HPDE6-E6E7 (cell line): ENCODE results near the gene DDAH1.

ENCODE experiments used
- DNase-seq: peaks from one replicate; pipeline ENCODE4 v3.0.0; 2011; ENCODE audit warnings: missing footprints; ENCODE audit errors: extremely low spot score

Gene DDAH1

DNA sequence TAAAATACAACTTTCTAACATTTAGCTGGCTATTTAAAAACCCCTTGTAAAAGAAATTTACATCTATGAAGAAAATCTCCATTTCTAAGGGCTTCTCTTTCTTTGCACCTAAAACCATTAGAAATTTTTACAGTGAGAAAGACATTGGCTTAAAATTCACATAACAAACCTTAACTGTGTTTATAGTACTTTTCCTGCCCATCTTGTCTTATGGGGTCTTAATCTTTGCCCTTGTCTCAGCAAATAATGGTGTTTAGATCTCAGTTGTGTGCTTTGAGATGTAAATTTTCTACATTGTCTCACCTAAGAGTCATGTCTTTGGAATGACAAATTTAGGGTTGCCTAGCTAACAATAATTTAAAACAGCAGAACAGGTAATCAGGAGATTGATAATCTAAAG lies 71.5 kb downstream of the DDAH1 start:
- no peak for DNase-seq

DNA sequence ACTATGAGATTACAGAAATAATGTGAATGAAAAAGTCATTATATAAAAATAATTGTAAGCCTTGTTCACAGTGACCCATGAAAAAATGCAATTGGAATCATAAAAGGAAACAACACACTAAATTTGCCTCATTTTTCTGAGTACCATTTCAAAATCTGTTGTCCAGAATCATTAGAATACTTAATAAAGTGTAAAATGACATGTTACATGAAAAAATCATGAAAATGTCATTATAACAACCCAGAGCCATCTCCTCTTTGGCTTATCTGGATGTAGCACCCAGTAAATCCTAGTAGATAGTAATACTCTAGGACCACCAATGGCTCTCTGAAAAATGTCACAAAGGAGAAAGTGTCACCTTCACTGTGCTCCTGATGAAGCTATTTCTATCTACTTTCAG lies 76.5 kb downstream of the DDAH1 start:
- DNase-seq = no peak

DNA sequence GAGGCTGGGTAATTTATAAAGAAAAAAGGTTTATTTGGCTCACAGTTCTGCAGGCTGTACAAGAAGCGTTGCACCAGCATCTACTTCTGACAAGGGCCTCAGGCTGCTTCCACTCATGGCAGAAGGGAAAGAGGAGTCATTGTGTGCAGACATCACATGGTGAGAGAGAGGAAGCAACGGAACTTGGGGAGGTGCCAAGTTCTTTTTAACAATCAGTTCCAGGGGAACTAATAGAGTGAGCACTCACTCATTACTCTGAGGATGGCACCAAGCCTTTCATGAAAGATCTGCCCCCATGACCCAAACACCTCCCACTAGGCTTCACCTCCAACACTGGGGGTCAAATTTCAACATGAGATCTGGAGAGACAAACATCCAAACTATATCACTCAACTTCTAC lies 77.2 kb downstream of the DDAH1 start:
- DNase-seq = no peak

DNA sequence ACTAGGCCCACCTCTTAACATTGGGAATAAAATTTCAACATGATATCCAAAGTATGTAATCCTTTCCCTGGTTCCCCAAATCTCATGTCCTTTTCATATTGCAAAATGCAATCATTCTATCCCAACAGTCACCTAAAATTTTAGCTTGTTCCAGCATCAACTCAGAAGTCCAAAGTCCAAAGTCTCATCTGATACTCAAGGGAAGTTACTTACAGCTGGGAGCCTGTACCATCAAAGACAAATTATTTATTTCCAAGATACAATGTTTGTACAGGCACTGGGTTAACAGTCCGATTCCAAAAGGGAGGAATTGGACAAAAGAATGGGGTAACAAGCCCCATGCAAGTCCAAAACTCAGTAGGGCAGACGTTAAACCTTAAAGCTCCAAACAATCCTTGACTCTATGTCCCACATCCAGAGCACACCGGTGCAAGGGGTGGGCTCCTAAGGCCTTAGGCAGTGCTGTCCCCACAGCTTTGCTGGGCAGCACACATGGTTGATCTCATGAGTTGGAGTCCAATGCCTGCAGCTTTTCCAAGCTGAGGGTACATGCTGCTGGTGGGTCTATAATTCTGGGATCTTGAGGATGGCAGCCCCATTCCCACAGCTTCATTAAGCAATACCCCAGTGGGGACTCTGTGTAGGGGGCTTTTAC lies 78.8 kb downstream of the DDAH1 start:
- no peak for DNase-seq

DNA sequence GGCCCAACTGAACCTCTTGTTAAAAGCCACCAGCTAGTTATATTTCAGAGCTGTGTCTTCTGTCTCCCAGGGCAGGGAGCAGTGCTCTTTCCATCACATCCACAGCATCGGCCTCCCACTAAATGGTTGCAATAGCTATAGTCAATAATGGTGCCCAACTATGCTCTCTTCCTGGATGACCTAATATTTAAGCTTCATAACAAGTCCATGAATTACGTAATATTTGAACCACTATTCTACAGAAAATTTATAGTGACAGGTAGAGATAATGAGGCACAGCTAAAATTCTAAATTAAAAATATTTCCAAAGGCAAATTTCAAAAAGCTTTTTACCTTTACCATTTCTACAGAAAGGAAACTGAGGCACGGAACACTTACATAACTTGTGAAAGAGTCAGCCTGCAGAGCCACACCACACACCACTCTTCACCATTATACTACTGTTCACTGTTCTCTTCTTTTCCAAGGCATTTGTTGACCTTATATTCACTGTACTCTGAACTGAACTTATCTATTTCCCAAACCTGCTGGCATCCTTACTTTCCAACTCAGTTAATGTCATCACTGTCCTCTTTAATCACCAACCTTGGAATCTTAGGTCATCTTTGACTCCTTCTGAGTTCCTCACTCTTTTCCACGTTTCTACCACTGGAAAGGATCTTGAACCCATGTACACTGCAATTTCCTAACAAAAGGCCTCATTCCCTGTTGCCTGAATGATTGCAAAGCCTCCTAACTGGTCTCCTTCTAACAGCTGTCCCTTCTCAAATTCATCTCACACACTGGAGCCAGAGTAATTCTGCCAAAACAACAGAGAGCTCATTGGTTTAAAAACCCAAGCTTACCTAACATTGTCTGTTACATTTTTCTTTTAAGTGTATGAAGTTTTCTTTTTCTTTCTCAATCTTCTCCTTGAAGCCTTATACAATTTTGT lies 85.5 kb downstream of the DDAH1 start:
- DNase-seq = no peak

DNA sequence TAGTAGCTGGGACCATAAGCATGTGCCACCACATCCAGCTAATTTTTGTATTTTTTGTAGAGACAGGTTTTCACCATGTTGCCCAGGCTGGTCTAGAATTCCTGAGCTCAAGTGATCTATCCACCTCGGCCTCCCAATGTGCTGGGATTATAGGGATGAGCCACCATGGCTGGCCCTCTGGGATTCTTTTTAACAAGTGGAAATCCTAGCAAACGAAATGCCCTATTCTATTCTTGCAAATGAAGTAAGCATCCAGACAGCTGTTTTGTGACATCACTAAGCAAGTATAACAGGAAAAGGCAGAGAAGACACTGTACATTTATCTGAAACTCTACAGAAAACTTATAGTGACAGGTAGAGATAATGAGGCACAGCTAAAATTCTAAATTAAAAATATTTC lies 86.4 kb downstream of the DDAH1 start:
- DNase-seq = no peak

DNA sequence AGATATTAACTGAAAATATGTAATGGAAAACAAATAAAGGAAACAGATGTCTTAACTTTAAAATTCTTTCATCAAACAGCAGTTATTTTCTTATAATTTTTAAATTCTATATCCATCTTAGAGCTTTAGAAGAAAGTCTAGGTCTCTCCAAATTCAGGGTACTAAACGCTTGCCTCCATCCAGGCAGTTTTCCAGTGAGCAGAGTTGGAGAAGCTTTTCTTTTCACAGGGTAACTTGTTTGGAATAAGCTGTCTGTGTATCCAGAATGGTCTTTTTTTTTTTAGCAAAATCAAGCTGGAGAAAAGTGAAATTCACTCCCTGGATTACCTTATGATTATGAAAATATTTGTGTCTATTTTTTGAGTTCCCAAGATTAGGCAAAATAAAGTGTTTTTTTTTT lies 88.6 kb downstream of the DDAH1 start:
- no peak for DNase-seq

DNA sequence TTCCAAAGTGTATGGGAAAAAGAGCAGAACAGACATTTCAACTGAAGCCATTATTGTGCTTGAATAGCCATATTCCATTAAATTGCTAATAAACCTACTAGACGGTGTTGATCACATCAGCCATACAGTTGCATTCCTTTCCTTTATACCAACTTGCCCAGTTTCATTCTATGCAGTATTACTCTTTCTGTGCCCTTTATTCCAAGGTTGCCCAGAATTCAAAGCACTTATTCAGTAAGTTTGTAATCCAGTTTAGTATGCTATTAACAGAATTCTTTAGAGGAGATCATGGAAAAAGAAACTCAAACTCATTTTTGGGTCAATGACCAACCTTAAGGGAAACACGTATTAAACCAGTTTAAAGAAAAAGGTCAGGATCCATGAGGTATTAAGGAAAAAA lies 89.5 kb downstream of the DDAH1 start:
- no peak for DNase-seq

DNA sequence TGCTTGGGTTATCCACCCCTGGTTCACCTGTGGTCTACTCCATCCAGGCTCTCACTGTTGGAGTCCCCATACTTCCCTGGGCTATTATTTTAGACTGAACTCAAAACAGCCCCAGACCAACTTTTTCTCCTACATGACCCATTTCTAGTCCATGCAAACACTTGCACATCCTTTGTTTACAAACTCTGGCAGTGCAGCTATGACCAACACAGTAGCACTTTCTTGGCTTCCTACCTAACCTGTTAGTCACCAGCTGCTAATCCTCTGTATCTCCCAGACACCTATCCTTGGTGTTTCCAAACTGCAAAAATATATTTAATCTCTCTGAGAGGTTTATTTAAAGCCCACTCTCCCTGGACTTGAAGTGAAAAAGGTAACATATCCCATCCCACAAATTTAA lies 90.8 kb downstream of the DDAH1 start:
- peak; percentile 81 for DNase-seq

DNA sequence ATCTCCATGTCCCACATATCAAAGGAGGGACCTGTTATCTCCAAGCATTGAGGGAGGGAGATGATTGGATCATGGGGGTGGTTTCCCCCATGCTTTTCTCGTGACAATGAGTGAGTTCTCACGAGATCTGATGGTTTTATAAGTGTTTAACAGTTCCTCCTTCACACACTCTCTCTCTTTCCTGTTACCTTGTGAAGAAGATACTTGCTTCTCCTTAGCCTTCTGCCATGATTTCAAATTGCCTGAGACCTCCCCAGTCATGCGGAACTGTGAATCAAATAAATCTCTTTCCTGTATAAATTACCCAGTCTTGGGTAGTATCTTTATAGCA lies 91.6 kb downstream of the DDAH1 start:
- DNase-seq = no peak

DNA sequence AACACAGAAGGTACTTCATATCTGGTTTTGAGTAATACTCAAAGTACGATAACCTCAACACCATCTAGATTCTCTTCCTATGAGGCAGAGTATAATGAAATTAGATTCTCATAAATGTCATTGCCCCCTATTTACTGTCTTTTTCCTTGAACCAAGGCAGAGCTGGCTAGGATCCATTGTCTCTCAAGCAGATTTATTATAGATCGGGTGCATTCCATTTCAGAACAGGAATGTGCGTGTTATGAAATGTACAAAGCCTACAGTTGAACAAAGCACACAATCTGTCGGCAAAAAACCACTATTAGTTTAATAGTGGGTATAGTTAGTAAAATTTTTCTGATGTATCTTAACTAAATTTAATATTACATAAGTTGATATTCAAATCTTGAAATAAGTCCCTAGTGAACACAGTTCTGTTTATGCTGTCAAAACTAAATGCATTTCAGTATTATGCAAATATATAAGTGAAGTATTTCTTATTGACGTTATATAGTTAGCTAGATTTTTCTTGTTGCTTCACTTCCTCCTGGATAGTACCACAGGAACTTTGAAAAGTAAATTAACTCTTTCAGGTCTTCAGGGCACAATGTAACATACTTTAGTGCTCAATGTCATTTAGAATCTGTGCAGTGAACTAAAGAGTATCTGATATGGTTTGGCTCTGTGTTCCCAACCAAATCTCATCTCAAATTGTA lies 92.1 kb downstream of the DDAH1 start:
- DNase-seq = no peak

DNA sequence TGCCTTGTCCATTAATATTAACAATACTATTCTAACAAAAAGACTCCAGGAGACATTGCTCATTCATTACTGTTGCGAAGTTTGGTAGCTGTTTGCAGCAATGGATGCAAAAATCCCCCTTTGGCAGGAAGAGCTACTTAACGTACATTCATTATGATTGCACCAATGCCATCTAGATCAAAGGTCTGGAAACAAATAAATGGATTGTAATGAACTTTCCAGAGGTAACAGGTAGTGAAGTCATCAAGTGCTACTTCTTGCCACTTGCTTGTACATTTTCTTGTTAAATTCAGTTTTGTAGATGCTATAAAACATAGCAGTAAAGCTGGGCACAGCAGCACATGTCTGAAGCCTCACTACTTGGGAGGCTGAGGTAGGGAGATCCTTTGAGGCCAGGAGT lies 93.9 kb downstream of the DDAH1 start:
- DNase-seq = no peak

DNA sequence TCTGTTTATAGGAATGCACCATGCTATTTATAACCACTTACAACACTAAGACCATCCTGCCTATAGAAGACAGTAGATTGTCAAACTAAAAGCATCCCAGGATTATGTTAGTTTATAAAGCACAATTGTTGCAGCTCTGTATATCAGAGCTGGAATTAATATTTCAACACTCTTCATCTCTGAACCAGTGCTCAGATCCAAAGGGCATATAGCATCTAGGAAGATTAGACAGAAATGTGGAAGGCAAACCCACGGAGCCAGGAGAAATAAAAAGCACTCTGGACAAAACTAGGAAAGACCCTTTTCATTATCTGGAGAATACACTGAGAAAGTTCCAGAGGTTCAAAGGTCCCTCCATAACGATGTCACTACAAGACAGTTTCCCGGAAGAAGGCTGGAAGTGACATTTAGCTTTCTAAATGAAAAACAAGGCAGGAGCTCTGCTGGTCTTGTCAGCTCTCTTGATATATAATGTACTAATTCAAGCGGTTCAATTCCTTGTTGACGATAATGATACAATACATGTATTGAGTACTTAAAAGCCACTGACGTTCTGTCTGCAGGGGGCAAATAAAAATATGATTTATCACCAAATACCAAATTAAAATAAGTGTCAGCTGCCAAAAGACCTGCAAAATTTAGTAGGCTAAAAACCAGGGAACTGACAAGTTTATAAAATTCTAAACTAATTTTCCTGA lies 96.7 kb downstream of the DDAH1 start:
- DNase-seq = no peak

DNA sequence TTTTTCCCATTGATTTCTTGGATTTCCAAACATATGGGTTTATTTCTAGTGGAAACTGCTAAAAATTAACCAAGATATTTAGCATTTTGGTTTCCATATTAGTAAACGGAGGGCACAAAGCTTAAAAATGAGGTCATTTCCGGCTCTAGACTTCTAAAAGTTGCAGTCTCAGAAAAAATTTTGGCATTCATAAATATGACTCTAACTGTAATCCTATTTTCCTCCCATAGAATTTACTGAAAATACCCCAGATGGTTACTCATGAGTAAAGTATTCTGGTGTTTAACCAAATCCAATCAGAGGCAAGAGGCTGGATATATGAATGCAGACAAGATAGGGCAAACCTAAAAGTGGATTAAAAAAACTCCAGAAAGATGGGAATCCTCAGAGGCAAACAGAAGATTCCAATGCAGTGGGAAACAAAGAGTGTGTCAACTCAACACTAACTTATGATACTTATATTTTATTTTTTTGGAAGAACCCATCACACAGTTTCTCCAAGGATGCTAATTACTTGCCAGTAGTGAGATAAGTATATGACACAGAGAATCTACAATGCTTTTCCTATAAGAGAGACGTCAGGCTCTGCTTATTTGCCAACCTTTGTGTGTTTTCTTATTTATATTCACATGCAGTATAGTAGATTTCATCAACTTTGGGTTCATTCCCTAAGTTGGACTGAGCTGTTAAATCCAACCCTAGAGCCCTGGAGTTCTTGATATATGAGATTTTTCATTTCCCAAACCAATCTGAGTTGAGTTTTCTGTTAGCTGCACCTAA lies 98.4 kb downstream of the DDAH1 start:
- no peak for DNase-seq

DNA sequence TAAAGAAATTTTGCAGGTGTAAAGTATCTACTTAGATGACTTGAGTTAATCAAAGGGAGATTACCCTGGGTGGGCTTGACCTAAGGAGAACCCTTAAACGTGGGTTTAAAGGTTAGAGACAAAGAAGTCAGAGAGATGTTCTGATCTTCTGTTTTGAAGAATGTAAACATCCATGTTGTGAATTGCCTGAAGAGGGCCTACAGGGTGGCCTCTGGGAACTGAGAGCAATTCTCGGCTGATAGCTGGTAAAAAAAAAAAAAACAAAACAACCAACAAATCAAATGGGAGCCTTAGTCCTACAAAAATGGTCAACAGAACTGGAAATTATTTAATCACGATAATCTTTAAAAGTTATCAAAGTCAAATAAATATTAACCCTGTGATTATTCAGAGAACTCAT lies 99.1 kb downstream of the DDAH1 start:
- no peak for DNase-seq

DNA sequence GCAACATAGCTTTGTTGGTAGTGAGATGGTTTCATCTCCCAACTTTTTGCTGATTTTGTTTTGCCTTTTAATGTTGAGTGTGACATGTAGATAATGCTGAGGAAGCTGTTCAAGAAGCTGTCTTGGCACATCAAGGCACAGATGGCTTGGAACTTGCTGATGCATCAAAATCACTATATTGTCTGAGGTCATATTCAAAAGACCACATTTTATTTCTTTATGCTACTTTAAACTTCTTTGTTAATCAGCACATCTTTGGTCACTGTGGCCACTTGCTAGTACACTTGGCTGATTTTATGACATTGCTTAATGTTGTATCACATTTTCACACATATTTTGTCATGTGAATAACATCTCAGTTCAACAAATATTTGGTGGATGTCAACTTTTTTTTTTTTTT lies 101.4 kb downstream of the DDAH1 start:
- DNase-seq = no peak

DNA sequence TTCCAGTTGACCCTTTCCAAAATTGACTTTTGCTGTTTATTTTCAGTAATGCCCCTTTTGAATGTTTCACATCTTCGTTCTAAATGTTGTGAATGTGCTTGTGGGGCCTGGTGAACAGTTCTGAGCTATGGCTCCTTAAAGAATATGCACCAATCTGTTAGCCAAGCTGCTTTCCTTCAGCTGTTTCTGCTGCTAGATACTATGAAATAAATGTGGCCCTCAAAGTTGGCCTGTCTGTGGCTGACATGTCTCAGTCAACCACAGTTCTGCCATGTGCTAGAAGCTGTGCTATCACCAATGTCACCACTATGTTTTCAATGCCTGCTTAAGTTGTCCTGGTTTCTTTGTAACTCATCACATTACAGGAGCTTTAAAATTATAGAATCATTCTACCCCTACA lies 101.9 kb downstream of the DDAH1 start:
- no peak for DNase-seq

DNA sequence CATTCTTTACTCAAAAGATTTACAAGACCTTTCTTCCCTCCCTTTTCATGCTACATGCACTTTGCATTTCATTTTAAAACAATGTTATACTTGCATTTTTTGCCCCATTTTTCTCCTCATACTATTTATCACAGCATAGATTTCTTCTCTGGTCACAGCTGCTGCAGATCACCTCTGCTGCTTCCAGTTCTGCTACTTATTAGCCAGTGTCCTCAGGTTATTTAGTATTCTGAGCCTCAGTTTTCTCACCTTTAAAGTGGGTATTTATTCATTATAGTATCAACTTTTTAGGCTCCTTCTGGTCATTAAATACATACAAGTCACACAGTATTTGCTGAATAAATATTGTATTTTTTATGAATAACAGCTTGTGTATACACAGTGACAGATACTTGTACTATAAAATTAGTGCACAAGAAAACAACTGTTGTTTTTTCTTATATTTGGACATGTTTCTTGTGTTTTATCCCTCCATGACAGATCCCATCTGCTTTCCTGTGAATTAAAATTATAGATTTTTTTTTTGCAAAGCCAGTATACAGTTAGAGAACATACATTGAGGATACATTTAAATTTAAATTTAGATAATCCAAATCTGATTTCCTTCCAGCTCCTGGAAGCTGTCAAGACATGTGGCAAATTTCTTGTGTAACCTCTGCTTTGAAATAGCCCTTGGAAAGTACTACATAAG lies 103.2 kb downstream of the DDAH1 start:
- DNase-seq = no peak

DNA sequence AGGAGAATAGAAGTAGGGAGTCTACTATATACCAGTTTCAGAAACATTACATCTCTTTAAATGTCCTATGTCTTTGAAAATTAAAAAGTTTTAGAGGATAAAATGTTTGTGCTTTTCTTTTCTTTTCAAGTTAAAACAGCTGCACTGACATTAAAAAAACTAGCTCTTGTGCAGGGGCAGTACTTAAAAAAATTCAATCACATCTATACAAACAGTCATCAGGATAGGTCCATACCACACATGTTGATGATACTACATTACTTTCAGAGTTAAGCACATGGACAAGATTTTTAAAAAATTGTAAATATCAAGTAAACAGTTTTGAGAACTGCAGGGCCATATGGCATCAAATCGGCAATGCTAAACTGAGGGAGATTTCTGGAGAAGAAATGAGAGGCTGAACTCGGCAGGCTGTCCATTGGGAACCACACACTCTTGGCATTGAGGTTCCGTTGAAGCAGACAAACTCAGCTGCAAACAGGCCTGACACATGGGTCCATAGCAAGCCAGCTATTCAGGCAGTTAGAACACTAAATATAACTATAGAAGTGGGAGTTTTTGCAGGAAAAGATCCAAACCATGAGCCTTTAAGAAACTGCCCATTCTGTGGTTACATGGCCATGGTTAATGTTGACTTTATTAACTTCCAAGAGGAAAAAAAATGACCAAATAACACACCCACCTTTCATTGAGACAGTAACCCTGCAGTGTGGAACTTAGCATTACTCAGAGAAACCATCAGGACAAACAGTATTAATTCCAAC lies 104.0 kb downstream of the DDAH1 start:
- no peak for DNase-seq
